GM12878 (cell line): ENCODE measurements around the gene CTDNEP1. TPM values are rescaled to one million over a fixed set of nuclear protein-coding genes. Genes with fewer than 3 reads are reported as not detected.
A peak's percentile ranks its signal among the peaks of the same experiment; 100 is the strongest.

Source experiments
- BHLHE40 ChIP-seq, 2 experiments: fragments of 450-650 bp in 1 of 2; IDR thresholded peaks; 2 replicates each; pipeline ENCODE4 v1.6.1; 2011 to 2017; ENCODE audit warnings: low read depth in 2 of 2, borderline replicate concordance in 1 of 2, improper control_type of control experiment in 1 of 2, low read length in 1 of 2, mild to moderate bottlenecking in 1 of 2
- BMI1 ChIP-seq: fragments of 450-650 bp; IDR thresholded peaks from 2 replicates; pipeline ENCODE4 v1.6.1; 2016; ENCODE audit warnings: mild to moderate bottlenecking, moderate library complexity, borderline replicate concordance
- CTCF ChIP-seq, 3 experiments: IDR thresholded peaks in 2 of 3; conservative IDR thresholded peaks in 1 of 3; 2 replicates each; pipeline ENCODE4 v1.5.1; 2011; ENCODE audit warnings: low read depth in 3 of 3, low read length in 3 of 3, mild to moderate bottlenecking in 3 of 3, control low read depth in 2 of 3, moderate library complexity in 2 of 3, inconsistent platforms in 1 of 3, mixed read lengths in 1 of 3; ENCODE audit not compliant: control insufficient read depth in 2 of 3, insufficient read depth in 1 of 3; ENCODE audit errors: extremely low read depth in 1 of 3
- EED ChIP-seq: sonication (generic); IDR thresholded peaks from 2 replicates; pipeline ENCODE4 v1.6.1; 2016; ENCODE audit warnings: antibody characterized with exemption, low read depth
- ETV6 ChIP-seq, 2 experiments: fragments of 450-650 bp in 1 of 2; IDR thresholded peaks in 1 of 2; conservative IDR thresholded peaks in 1 of 2; 2 replicates each; pipeline ENCODE4 v1.6.1; 2014; ENCODE audit warnings: antibody characterized with exemption in 1 of 2, borderline replicate concordance in 1 of 2, low read depth in 1 of 2, mild to moderate bottlenecking in 1 of 2, moderate library complexity in 1 of 2
- LARP7 ChIP-seq: fragments of 450-650 bp; IDR thresholded peaks from 2 replicates; pipeline ENCODE4 v1.6.1; 2017; ENCODE audit warnings: mild to moderate bottlenecking
- MEF2B ChIP-seq: fragments of 450-650 bp; IDR thresholded peaks from 2 replicates; pipeline ENCODE4 v1.6.1; 2018; ENCODE audit warnings: mild to moderate bottlenecking, moderate library complexity; ENCODE audit not compliant: partially characterized antibody, poor library complexity, severe bottlenecking
- MTA3 ChIP-seq: IDR thresholded peaks from 2 replicates; pipeline ENCODE4 v1.6.1; 2012; ENCODE audit warnings: low read length, inconsistent platforms, borderline replicate concordance
- MXI1 ChIP-seq: fragments of 150-350 bp; IDR thresholded peaks from 2 replicates; pipeline ENCODE4 v1.6.1; 2011; ENCODE audit warnings: low read depth, mild to moderate bottlenecking, inconsistent platforms, low read length, improper control_type of control experiment
- NBN ChIP-seq: fragments of 450-650 bp; IDR thresholded peaks from 2 replicates; pipeline ENCODE4 v1.6.1; 2016
- NKRF ChIP-seq: fragments of 450-650 bp; conservative IDR thresholded peaks from 2 replicates; pipeline ENCODE4 v1.6.1; 2017; ENCODE audit warnings: mild to moderate bottlenecking, moderate library complexity
- NR2F1 ChIP-seq: fragments of 450-650 bp; conservative IDR thresholded peaks from 2 replicates; pipeline ENCODE4 v1.6.1; 2017; ENCODE audit warnings: mild to moderate bottlenecking
- POLR2AphosphoS2 ChIP-seq: IDR thresholded peaks from 2 replicates; pipeline ENCODE4 v1.6.1; 2011; ENCODE audit warnings: low read depth, mild to moderate bottlenecking, low read length, improper control_type of control experiment, moderate library complexity
- RCOR1 ChIP-seq: conservative IDR thresholded peaks from 2 replicates; pipeline ENCODE4 v1.6.1; 2012; ENCODE audit warnings: low read depth, low read length, improper control_type of control experiment
- RELA ChIP-seq: fragments of 450-650 bp; IDR thresholded peaks from 2 replicates; pipeline ENCODE4 v1.8.0; 2014; ENCODE audit warnings: borderline replicate concordance; ENCODE audit not compliant: partially characterized antibody
- SMC3 ChIP-seq: IDR thresholded peaks from 2 replicates; pipeline ENCODE4 v1.6.1; 2011; ENCODE audit warnings: low read length, improper control_type of control experiment, borderline replicate concordance
- TARDBP ChIP-seq: IDR thresholded peaks from 2 replicates; pipeline ENCODE4 v1.6.1; 2016; ENCODE audit warnings: borderline replicate concordance
- TCF12 ChIP-seq: IDR thresholded peaks from 2 replicates; pipeline ENCODE4 v1.6.1; 2011; ENCODE audit warnings: low read depth, mild to moderate bottlenecking, low read length
- TCF3 ChIP-seq: IDR thresholded peaks from 2 replicates; pipeline ENCODE4 v1.6.1; 2012; ENCODE audit warnings: low read depth, mild to moderate bottlenecking, low read length, borderline replicate concordance; ENCODE audit not compliant: insufficient read depth
- WRNIP1 ChIP-seq: IDR thresholded peaks from 2 replicates; pipeline ENCODE4 v1.6.1; 2011; ENCODE audit warnings: low read depth, low read length, improper control_type of control experiment, borderline replicate concordance
- ZBTB40 ChIP-seq: fragments of 450-650 bp; IDR thresholded peaks from 2 replicates; pipeline ENCODE4 v1.6.1; 2016; ENCODE audit warnings: mild to moderate bottlenecking, moderate library complexity, borderline replicate concordance
- ZNF207 ChIP-seq: fragments of 450-650 bp; IDR thresholded peaks from 2 replicates; pipeline ENCODE4 v1.6.1; 2014; ENCODE audit warnings: antibody characterized with exemption, mild to moderate bottlenecking, borderline replicate concordance
- polyA plus RNA-seq, 11 experiments: library from polyadenylated mRNA; depleted of rRNA in 4 of 11; unstranded in 6 of 11; stranded (reverse) in 5 of 11; fragments of >200 nt; fragmentation: Nextera tagmentation in 4 of 11; fragmentation: Illumina TruSeq in 1 of 11; extraction: Ambion mirVana in 4 of 11; extraction: Trizol in 1 of 11; gene quantifications; 1 replicate in 1 of 11; 2 replicates in 10 of 11; pipeline versions ENCODE4 v1.2.1 to v1.2.3, GENCODE V29; 2011 to 2016; ENCODE audit warnings: inconsistent platforms in 2 of 11, missing spikeins in 2 of 11, low read depth in 1 of 11
- total RNA-seq, 4 experiments: library from RNA; depleted of rRNA in 3 of 4; stranded (reverse); fragments of >200 nt in 3 of 4; fragmentation: Illumina TruSeq in 1 of 4; extraction: Trizol in 1 of 4; gene quantifications; 2 replicates each; pipeline versions ENCODE4 v1.2.1 to v1.2.3, GENCODE V29; 2013 to 2021

The CTDNEP1 gene
- total and polyA plus RNA-seq, 10 of the 15 experiments (the other 5 are each of a cell fraction or from before 2014, with no cell fraction given): 23.7 to 176 (median 30.3) TPM

GRCh38 chr17:7213895-7214299, 37.6 kb downstream of the CTDNEP1 start (continued):
- 0 out of 2 replicates have a peak, but pooled peaks have one; percentile 49 for TF ChIP-seq EED
- peak; percentile 68 for TF ChIP-seq MEF2B
- peak; percentile 31; the same call in 1 of the 2 replicates for TF ChIP-seq SMC3
- no peak for TF ChIP-seq WRNIP1
- TF ChIP-seq ZNF207: peak; percentile 84
- no peak for TF ChIP-seq POLR2AphosphoS2
- 0 out of 2 replicates have a peak, but pooled peaks have one; percentile 31 for TF ChIP-seq NKRF
- 0 out of 2 replicates have a peak, but pooled peaks have one; percentile 47 for TF ChIP-seq ZBTB40
- TF ChIP-seq BHLHE40 (IDR thresholded peaks at IDR 0.05; ENCODE audit: borderline replicate concordance in 1 of 2, low read depth in 2 of 2, low read length in 1 of 2): 0 out of 4 replicates have a peak, but pooled peaks of 1 of the 2 experiments have one; percentile 9
- TF ChIP-seq TARDBP: no peak
- peak; percentile 35 to 60 (median 55) for TF ChIP-seq CTCF (IDR thresholded peaks at IDR 0.05 in 2 of 3, conservative IDR thresholded peaks at IDR 0.05 in 1 of 3; ENCODE audit: control insufficient read depth in 2 of 3, extremely low read depth in 1 of 3, insufficient read depth in 1 of 3, low read depth in 3 of 3, low read length in 3 of 3)
- TF ChIP-seq MTA3: no peak
- TF ChIP-seq TCF3: no peak
- TF ChIP-seq TCF12: no peak
- no peak for TF ChIP-seq ETV6 (conservative IDR thresholded peaks at IDR 0.05 in 1 of 2, IDR thresholded peaks at IDR 0.05 in 1 of 2; ENCODE audit: borderline replicate concordance in 1 of 2, low read depth in 1 of 2)
- TF ChIP-seq RELA: peak; percentile 59
- peak; percentile 82; the same call in 1 of the 2 replicates for TF ChIP-seq MXI1
- 0 out of 2 replicates have a peak, but pooled peaks have one; percentile 17 for TF ChIP-seq NBN
- peak; percentile 94 for TF ChIP-seq BMI1
- TF ChIP-seq LARP7: peak; percentile 43; the same call in 1 of the 2 replicates
- TF ChIP-seq RCOR1: no peak
- TF ChIP-seq NR2F1: peak; percentile 80; the same call in 1 of the 2 replicates
